Mesendoderm (in vitro differentiated cells): ENCODE measurements around the gene PCNX1.
"Not testable (repeated sequence)": the region's sequence is repeated elsewhere in the genome, so short reads cannot be mapped to it uniquely, and the experiment has no call there.

Experiments
- DNase-seq: peaks from one replicate; pipeline ENCODE4 v3.0.0; 2013
- H2AK5ac ChIP-seq: 2 replicates; pipeline ENCODE4 v1.6.1; 2013; ENCODE audit warnings: low read length, inconsistent platforms
- H2BK120ac ChIP-seq: 2 replicates; pipeline ENCODE4 v1.6.1; 2013; ENCODE audit warnings: low read depth, mild to moderate bottlenecking, low read length, moderate library complexity, mixed read lengths
- H2BK15ac ChIP-seq: replicated peaks from 2 replicates; pipeline ENCODE4 v1.6.1; 2013; ENCODE audit warnings: low read depth, mild to moderate bottlenecking, moderate library complexity
- H2BK5ac ChIP-seq: 2 replicates; pipeline ENCODE4 v1.6.1; 2013; ENCODE audit warnings: low read length, inconsistent platforms
- H3K18ac ChIP-seq: 2 replicates; pipeline ENCODE4 v1.6.1; 2013; ENCODE audit warnings: mild to moderate bottlenecking, low read length, mixed read lengths
- H3K23ac ChIP-seq: one replicate; pipeline ENCODE4 v1.6.1; 2013; ENCODE audit warnings: low read length
- H3K27ac ChIP-seq: 2 replicates; pipeline ENCODE4 v1.5.1; 2013; ENCODE audit warnings: low read depth, mild to moderate bottlenecking, inconsistent platforms, low read length, moderate library complexity
- H3K27me3 ChIP-seq: 2 replicates; pipeline ENCODE4 v1.6.1; 2013; ENCODE audit warnings: low read length, control low read depth, mild to moderate bottlenecking, inconsistent platforms; ENCODE audit not compliant: insufficient read depth, poor library complexity
- H3K36me3 ChIP-seq: 2 replicates; pipeline ENCODE4 v1.6.1; 2013; ENCODE audit warnings: low read length, inconsistent platforms; ENCODE audit not compliant: control insufficient read depth, insufficient read depth
- H3K4ac ChIP-seq: one replicate; pipeline ENCODE4 v1.6.1; 2013; ENCODE audit warnings: low read depth, mild to moderate bottlenecking, low read length, moderate library complexity
- H3K4me1 ChIP-seq: 2 replicates; pipeline ENCODE4 v1.6.1; 2013; ENCODE audit warnings: low read depth, low read length, inconsistent platforms; ENCODE audit not compliant: control insufficient read depth
- H3K4me2 ChIP-seq: 2 replicates; pipeline ENCODE4 v1.6.1; 2013; ENCODE audit warnings: low read length
- H3K4me3 ChIP-seq: 2 replicates; pipeline ENCODE4 v1.5.1; 2013; ENCODE audit warnings: mild to moderate bottlenecking, low read length
- H3K56ac ChIP-seq: one replicate; pipeline ENCODE4 v1.6.1; 2013; ENCODE audit warnings: low read length
- H3K79me1 ChIP-seq: 2 replicates; pipeline ENCODE4 v1.6.1; 2013; ENCODE audit warnings: low read length, inconsistent platforms
- H3K79me2 ChIP-seq: 2 replicates; pipeline ENCODE4 v1.6.1; 2013; ENCODE audit warnings: mild to moderate bottlenecking, low read length; ENCODE audit not compliant: control insufficient read depth, insufficient read depth
- H3K9ac ChIP-seq: 2 replicates; pipeline ENCODE4 v1.6.1; 2013; ENCODE audit warnings: low read length, inconsistent platforms
- H4K5ac ChIP-seq: one replicate; pipeline ENCODE4 v1.6.1; 2013; ENCODE audit warnings: low read length
- H4K8ac ChIP-seq: one replicate; pipeline ENCODE4 v1.6.1; 2013; ENCODE audit warnings: low read depth, mild to moderate bottlenecking, control low read depth, low read length, moderate library complexity
- WGBS: extraction: QIAGEN DNeasy Blood & Tissue Kit; methylation state at CpG from one replicate; pipeline ENCODE4 v1.1.7; 2013; ENCODE audit warnings: low lambda C conversion rate, missing lambda C conversion rate; ENCODE audit not compliant: insufficient coverage; ENCODE audit errors: extremely low coverage; 5-methylcytosine and 5-hydroxymethylcytosine counted together

PCNX1 gene

GRCh38 chr14:70880888-70881287 lies 26.4 kb upstream of the PCNX1 start:
- H4K8ac ChIP-seq, H3K27ac ChIP-seq, H3K36me3 ChIP-seq, H2BK5ac ChIP-seq, H3K4me2 ChIP-seq, H3K4me1 ChIP-seq, H4K5ac ChIP-seq, H3K9ac ChIP-seq, H3K27me3 ChIP-seq, H2AK5ac ChIP-seq, H3K4ac ChIP-seq, H3K56ac ChIP-seq, H3K79me1 ChIP-seq, H3K18ac ChIP-seq, H2BK15ac ChIP-seq, DNase-seq, H2BK120ac ChIP-seq, H3K4me3 ChIP-seq, H3K23ac ChIP-seq, H3K79me2 ChIP-seq: not testable (repeated sequence)
- no CpG with 5 or more reads among the region's 1 CpG for WGBS

- no peak overlapping the region for H2BK120ac ChIP-seq
- no peak overlapping the region for H3K9ac ChIP-seq
- no peaks in the 10 kb centered on the region for H3K36me3 ChIP-seq
- H4K5ac ChIP-seq, result no peak overlapping the region
- H2AK5ac ChIP-seq, result no peak overlapping the region
- H4K8ac ChIP-seq, result no peak overlapping the region
- no peak overlapping the region for H3K27ac ChIP-seq
- no peak overlapping the region for H2BK5ac ChIP-seq
- no peak for DNase-seq
- H3K27me3 ChIP-seq, result no peaks in the 10 kb centered on the region
- H3K56ac ChIP-seq, result no peak overlapping the region
- H3K4ac ChIP-seq, result no peak overlapping the region
- no peak overlapping the region for H3K4me2 ChIP-seq
- WGBS, result no CpG with 5 or more reads among the region's 7 CpGs
- H3K18ac ChIP-seq, result no peak overlapping the region
- no peaks in the 10 kb centered on the region for H3K79me2 ChIP-seq
- no peaks in the 10 kb centered on the region for H3K4me1 ChIP-seq
- H3K23ac ChIP-seq, result no peak overlapping the region
- no peaks in the 10 kb centered on the region for H3K79me1 ChIP-seq
- H2BK15ac ChIP-seq, result no peak overlapping the region
- no peak overlapping the region for H3K4me3 ChIP-seq
These were observed 25.6 kb upstream of the PCNX1 start for GRCh38 chr14:70881549-70882177.

- Histone ChIP-seq H3K23ac (no peak overlapping the region), H3K56ac (no peak overlapping the region), H2BK5ac (no peak overlapping the region), H3K4ac (no peak overlapping the region), H3K79me1 (no peaks in the 10 kb centered on the region), H3K4me1 (no peaks in the 10 kb centered on the region), H3K27me3 (no peaks in the 10 kb centered on the region), H3K4me3 (no peak overlapping the region), H2BK15ac (no peak overlapping the region), H3K4me2 (no peak overlapping the region), H3K36me3 (no peaks in the 10 kb centered on the region), H3K79me2 (no peaks in the 10 kb centered on the region), H4K8ac (no peak overlapping the region), H4K5ac (no peak overlapping the region), H3K27ac (no peak overlapping the region), H2BK120ac (no peak overlapping the region), H2AK5ac (no peak overlapping the region), H3K9ac (no peak overlapping the region), H3K18ac (no peak overlapping the region)
- WGBS, result no CpG with 5 or more reads among the region's 6 CpGs
- no peak for DNase-seq
These were observed 24.3 kb upstream of the PCNX1 start for GRCh38 chr14:70882776-70883492.

GRCh38 chr14:70884595-70885342 lies 22.5 kb upstream of the PCNX1 start:
- no peak overlapping the region for H3K27ac ChIP-seq
- no peak overlapping the region for H3K4me3 ChIP-seq
- H4K5ac ChIP-seq, result no peak overlapping the region
- no peak overlapping the region for H3K56ac ChIP-seq
- H2AK5ac ChIP-seq, result no peak overlapping the region
- H3K9ac ChIP-seq, result no peak overlapping the region
- H3K79me2 ChIP-seq, result no peaks in the 10 kb centered on the region
- H3K27me3 ChIP-seq, result no peaks in the 10 kb centered on the region
- H3K4me1 ChIP-seq, result no peaks in the 10 kb centered on the region
- H3K4me2 ChIP-seq, result no peak overlapping the region
- no peak overlapping the region for H2BK120ac ChIP-seq
- H2BK15ac ChIP-seq, result no peak overlapping the region
- H3K36me3 ChIP-seq, result no peaks in the 10 kb centered on the region
- WGBS, result no CpG with 5 or more reads among the region's 8 CpGs
- no peak overlapping the region for H3K18ac ChIP-seq
- no peak overlapping the region for H4K8ac ChIP-seq
- DNase-seq, result no peak
- H3K23ac ChIP-seq, result no peak overlapping the region
- H3K4ac ChIP-seq, result no peak overlapping the region
- H2BK5ac ChIP-seq, result no peak overlapping the region
- no peaks in the 10 kb centered on the region for H3K79me1 ChIP-seq

- Histone ChIP-seq H3K36me3 (no peaks in the 10 kb centered on the region), H3K4me2 (no peak overlapping the region), H2BK5ac (no peak overlapping the region), H4K8ac (no peak overlapping the region), H2BK120ac (no peak overlapping the region), H3K27me3 (no peaks in the 10 kb centered on the region), H3K23ac (no peak overlapping the region), H3K9ac (no peak overlapping the region), H2BK15ac (no peak overlapping the region), H3K4me1 (no peaks in the 10 kb centered on the region), H3K27ac (no peak overlapping the region), H2AK5ac (no peak overlapping the region), H3K4ac (no peak overlapping the region), H3K79me1 (no peaks in the 10 kb centered on the region), H3K18ac (no peak overlapping the region), H3K4me3 (no peak overlapping the region), H3K56ac (no peak overlapping the region), H3K79me2 (no peaks in the 10 kb centered on the region), H4K5ac (no peak overlapping the region)
- no peak for DNase-seq
- WGBS, result no CpG with 5 or more reads among the region's 5 CpGs
These were observed 21.8 kb upstream of the PCNX1 start for GRCh38 chr14:70885343-70886022.
